HG03521 (cell line): Measurements from ENCODE around the gene CUZD1.
"Not testable (repeated sequence)": the region's sequence is repeated elsewhere in the genome, so short reads cannot be mapped to it uniquely, and the experiment has no call there.

Experiments
- ATAC-seq: cut with Tn5 transposase; IDR thresholded peaks from one replicate; pipeline ENCODE4 v1.9.1; 2021; ENCODE audit warnings: mild to moderate bottlenecking, moderate library complexity; ENCODE audit not compliant: unreplicated experiment

Gene CUZD1, protein sequence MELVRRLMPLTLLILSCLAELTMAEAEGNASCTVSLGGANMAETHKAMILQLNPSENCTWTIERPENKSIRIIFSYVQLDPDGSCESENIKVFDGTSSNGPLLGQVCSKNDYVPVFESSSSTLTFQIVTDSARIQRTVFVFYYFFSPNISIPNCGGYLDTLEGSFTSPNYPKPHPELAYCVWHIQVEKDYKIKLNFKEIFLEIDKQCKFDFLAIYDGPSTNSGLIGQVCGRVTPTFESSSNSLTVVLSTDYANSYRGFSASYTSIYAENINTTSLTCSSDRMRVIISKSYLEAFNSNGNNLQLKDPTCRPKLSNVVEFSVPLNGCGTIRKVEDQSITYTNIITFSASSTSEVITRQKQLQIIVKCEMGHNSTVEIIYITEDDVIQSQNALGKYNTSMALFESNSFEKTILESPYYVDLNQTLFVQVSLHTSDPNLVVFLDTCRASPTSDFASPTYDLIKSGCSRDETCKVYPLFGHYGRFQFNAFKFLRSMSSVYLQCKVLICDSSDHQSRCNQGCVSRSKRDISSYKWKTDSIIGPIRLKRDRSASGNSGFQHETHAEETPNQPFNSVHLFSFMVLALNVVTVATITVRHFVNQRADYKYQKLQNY

DNA sequence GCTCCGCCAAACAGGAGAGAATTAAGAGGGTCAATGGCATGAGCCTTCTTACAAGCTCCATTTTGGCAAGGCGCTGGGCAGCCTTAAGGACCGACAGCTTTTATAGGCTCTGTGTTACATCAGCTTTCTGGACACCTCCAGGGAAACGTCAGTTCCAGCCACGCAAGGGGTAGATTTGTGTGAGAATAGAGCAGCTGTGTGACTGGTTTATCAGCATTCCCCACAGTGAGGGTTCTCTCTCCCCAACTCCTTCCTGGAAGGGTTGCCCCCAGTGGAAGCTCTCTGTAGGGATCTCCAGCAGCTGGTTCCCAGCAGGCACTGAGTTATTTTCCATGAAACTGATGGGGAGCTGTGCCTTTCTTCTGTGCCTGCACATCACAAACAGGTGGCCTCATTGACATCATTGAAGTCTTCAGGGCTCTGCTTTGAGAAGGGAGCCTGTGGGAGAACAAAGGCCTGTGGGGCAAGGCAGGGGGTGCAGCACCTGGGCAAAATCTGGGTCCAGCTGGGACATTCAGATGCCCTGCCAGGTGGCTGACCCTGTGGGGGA lies at the start of gene CUZD1:
Gene CUZD1, minus strand, starts transcription at position 75 of the 550 bp plus-strand sequence. Its CDS starts 14 bp downstream, at position 61.
- no peak for ATAC-seq

GRCh38 chr10:122894261-122894944 lies 48.7 kb upstream of the CUZD1 start:
- ATAC-seq: no peak

DNA sequence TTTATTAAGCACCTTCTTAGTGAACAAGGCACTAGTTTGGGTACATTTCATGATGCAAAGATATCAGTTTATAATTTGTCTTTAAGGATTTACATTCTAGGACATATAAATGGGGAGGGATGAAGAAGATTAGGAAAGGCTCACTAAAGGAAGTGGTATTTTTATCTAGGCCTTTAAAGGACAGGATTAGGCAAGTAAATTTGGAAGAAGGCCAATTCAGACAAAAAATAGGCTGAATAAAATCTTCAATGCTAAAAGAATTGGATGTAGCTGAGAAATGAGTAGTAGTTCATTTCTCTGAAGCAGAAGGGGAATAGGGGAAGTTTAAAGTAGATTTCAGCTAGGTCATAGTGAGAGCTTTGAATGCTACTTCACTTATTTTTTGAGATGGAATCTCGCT lies 38.5 kb upstream of the CUZD1 start:
- no peak for ATAC-seq

DNA sequence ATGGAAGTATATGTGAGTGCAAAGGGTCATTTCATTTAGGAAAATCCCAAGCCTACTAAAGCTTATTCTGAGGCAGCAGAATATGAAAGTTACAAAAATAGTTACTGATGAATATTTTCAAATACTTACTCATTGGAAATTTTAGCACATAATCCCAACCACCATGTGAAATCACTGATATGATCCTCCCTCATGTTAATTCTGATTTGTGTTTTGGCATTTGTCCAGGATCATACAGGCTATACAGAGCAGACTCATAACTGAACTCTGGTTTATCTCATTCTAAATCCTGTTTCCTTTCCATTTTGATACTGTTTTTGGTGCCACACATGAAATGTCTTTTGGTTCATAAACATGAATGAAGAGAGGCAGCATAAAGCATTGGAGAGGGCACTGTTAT lies 37.1 kb upstream of the CUZD1 start:
- no peak for ATAC-seq

GRCh38 chr10:122879339-122880273 lies 33.9 kb upstream of the CUZD1 start, which contains the start of gene FAM24B:
Gene FAM24B, minus strand, starts transcription at chr10:122879581. Its CDS starts 29,066 bp downstream, at chr10:122850515.
- peak; percentile 79 for ATAC-seq

GRCh38 chr10:122878799-122879338 lies 33.2 kb upstream of the CUZD1 start:
- peak; percentile 14 for ATAC-seq

DNA sequence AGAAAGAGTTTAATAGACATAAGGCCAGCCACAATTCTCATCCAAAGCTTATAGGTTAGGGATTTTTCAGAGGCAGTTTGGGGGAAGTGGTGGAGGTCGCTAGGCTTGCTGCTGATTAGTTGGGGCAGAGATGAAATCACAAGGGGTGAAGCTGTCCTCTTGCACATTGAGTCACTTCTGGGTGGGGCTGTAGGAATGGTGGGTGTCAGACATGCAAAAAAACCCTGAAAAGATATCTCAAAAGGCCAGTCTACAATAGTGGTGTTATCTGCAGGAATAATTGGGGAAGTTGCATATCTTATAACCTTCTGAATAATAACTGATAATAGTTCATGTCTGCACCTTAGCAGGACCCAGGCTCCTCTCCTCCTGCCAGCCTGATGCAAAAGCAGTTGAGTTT lies 31.6 kb upstream of the CUZD1 start:
- ATAC-seq: no peak

- ATAC-seq: no peak
Measured at GRCh38 chr10:122876467-122876855, 30.8 kb upstream of the CUZD1 start.

DNA sequence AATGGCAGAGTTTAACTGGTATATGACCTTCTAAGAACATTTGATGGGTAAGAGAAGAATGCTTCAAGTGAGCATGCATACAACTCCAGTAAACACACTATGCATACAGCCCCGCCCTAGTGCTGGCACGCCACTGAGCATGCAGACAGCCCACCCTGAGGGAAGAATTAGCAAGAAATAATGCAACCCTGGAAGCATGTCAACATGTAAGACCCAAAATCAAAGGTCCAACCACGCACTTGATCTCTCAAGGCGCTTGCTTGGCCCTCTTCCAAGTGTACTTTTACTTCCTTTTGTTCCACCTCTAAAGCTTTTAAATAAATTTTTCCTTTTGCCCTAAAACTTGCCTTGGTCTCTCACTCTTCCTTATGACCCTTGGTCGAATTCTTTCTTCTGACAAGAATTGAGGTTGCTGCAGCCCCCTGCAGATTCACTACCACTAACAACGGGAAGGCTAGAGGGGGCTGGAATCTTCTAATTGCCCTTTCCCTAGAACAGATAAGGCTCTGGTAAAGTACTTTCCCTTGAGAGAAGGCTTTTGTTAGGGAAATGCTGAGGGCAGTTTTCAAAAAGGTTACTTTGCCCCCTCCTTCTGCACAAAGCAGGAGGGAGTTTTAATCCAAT lies 30.3 kb upstream of the CUZD1 start:
- ATAC-seq: no peak

- not testable (repeated sequence) for ATAC-seq
Measured at GRCh38 chr10:122871947-122872346, 26.3 kb upstream of the CUZD1 start.

DNA sequence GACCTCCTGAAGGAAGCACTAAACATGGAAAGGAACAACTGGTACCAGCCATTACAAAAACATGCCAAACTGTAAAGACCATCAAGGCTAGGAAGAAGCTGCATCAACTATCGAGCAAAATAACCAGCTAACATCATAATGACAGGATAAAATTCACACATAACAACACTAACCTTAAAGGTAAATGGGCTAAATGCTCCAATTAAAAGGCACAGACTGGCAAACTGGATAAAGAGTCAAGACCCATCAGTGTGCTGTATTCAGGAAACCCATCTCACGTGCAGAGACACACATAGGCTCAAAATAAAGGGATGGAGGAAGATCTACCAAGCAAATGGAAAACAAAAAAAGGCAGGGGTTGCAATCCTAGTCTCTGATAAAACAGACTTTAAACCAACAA lies 23.1 kb upstream of the CUZD1 start:
- not testable (repeated sequence) for ATAC-seq

GRCh38 chr10:122866757-122867482 lies 21.3 kb upstream of the CUZD1 start:
- not testable (repeated sequence) for ATAC-seq

GRCh38 chr10:122864901-122865300 lies 19.2 kb upstream of the CUZD1 start:
- no peak for ATAC-seq

DNA sequence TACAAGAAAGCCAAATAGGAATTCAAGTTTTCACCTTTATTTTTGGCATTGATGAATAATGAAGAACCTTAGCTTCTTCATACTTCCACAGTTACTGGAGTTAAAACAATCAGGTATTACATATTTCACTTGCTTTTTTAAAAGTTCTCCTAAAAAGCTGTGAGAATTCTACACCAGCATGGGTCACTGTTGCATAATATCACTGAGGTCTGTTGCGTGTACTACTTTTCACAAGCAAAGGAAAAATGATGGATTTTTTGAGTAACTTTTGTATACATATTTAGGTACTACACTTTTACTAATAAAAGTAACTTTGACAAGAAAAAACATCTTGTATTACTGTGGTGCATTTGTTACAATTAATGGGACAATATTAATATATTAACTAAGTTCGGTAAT lies 18.5 kb upstream of the CUZD1 start:
- ATAC-seq: no peak

GRCh38 chr10:122863216-122864193 lies 17.8 kb upstream of the CUZD1 start:
- no peak for ATAC-seq

DNA sequence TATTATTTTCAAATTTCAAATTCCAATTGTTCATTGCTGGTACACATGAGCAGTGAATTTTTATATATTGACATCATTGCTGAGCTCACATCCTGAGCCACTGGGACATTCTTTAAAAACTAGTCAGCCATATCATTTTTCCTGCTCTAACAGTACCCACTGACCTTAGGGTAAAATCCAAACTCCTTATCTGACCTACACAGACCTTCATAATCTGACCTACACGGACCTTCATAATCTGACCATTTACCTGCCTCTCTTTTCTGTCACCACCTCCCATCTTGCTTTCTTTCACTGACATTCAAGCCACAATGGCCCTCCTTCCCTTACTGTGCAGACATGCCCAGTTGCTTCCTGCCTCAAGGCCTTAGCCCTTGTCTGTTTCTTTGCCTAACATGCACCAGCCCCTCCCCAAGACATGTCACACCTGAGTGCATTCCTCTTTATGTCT lies 16.1 kb upstream of the CUZD1 start:
- no peak for ATAC-seq

DNA sequence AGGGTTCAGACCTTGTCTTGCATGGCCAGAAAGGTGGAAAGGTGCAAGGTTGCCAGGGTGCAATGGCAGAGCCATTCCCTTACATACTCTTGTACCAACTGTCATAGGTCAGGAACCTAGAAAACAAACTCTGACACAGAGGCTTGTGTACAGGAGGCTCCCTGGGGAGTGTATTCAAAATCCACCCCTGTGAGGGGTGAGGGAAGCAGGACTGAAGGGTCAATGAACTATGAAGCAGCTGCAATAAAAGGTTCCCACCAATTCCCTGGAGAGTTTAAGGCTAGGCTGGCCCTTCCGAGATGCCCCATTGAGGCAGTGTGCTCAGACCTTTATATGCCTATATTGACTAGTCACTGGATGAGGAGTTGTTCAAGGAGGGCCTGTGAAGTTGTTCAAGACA lies 13.9 kb upstream of the CUZD1 start:
- no peak for ATAC-seq

- ATAC-seq: not testable (repeated sequence)
Measured at GRCh38 chr10:122858042-122858441, 12.4 kb upstream of the CUZD1 start.
